Mesodermal cell (in vitro differentiated cells): Measurements from ENCODE around the gene KLHL24.
"Not testable (repeated sequence)": the region's sequence is repeated elsewhere in the genome, so short reads cannot be mapped to it uniquely, and the experiment has no call there.

Source experiments
- H3K27ac ChIP-seq: 2 replicates; pipeline ENCODE4 v1.7.0; 2013; ENCODE audit warnings: mild to moderate bottlenecking, low read depth, low read length, moderate library complexity; ENCODE audit not compliant: severe bottlenecking
- H3K36me3 ChIP-seq: 2 replicates; pipeline ENCODE4 v1.7.1; 2013; ENCODE audit warnings: mild to moderate bottlenecking, low read length, moderate library complexity; ENCODE audit not compliant: control insufficient read depth, insufficient read depth
- H3K4me1 ChIP-seq: one replicate; pipeline ENCODE4 v1.7.1; 2013; ENCODE audit warnings: mild to moderate bottlenecking, low read length; ENCODE audit not compliant: insufficient read depth, control insufficient read depth, poor library complexity, severe bottlenecking
- H3K4me3 ChIP-seq: 2 replicates; pipeline ENCODE4 v1.7.0; 2013; ENCODE audit warnings: low read length, control low read depth, mild to moderate bottlenecking; ENCODE audit not compliant: insufficient read depth, poor library complexity, severe bottlenecking; ENCODE audit errors: extremely low read depth
- H3K9me3 ChIP-seq: 2 replicates; pipeline ENCODE4 v1.7.1; 2013; ENCODE audit warnings: mild to moderate bottlenecking, low read length, moderate library complexity; ENCODE audit not compliant: control insufficient read depth
- WGBS, 2 experiments: methylation state at CpG; one replicate each; pipeline ENCODE4 v1.1.5; 2013; ENCODE audit warnings: missing lambda C conversion rate in 2 of 2; ENCODE audit not compliant: insufficient coverage in 2 of 2; 5-methylcytosine and 5-hydroxymethylcytosine counted together

The KLHL24 gene

DNA sequence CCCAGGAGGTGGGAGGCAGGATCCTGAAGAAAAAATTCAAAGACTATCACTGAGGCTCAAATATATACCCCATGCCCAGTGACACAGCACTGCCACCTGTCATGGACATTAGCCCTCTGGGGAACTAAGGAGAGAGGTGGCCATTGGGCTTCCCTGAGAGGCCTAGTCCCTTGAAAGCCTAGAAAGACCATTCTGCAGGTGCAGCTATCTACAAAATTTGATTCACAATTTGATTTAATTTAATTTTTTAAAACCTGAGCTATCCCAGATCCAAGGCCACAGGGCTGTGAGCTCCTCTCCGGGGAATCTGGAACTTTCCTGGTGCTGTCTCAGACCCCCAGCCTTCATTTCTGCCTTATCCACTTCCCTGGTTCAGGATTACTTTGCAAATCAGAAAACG lies 16.9 kb upstream of the KLHL24 start:
- H3K4me1 ChIP-seq: no peaks in the 10 kb centered on the region
- WGBS, 2 experiments: 73 to 85% methylated on average over 2 of the region's 2 CpGs

DNA sequence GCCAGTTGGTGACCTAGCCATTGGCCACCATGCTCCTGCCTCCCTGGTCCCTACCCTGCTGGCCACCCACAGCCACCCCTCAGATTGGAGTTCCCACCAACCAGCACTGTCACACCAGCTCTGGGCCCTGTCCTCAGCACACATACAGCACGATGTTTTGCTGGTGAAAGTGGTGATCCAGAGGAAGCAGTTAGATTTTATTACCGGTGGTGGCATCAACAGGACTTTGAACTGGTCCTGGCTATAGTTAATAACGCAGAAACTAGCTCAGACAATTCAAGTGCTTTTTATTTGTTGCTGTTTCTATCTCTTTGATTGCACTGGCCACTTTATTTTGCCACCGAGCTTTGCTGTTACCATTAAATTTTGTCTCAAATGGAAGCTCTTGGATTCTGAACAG lies 16.4 kb upstream of the KLHL24 start:
- no peak overlapping the region for H3K4me3 ChIP-seq
- H3K27ac ChIP-seq: no peak overlapping the region
- no peaks in the 10 kb centered on the region for H3K36me3 ChIP-seq
- no peaks in the 10 kb centered on the region for H3K9me3 ChIP-seq
- 94% methylated on average over 4 of the region's 4 CpGs for WGBS, 2 experiments
- H3K4me1 ChIP-seq: no peaks in the 10 kb centered on the region

More for the DNA sequence above, 16.9 kb upstream of the KLHL24 start:
- no peak overlapping the region for H3K4me3 ChIP-seq
- H3K9me3 ChIP-seq: no peaks in the 10 kb centered on the region
- no peaks in the 10 kb centered on the region for H3K36me3 ChIP-seq
- no peak overlapping the region for H3K27ac ChIP-seq

DNA sequence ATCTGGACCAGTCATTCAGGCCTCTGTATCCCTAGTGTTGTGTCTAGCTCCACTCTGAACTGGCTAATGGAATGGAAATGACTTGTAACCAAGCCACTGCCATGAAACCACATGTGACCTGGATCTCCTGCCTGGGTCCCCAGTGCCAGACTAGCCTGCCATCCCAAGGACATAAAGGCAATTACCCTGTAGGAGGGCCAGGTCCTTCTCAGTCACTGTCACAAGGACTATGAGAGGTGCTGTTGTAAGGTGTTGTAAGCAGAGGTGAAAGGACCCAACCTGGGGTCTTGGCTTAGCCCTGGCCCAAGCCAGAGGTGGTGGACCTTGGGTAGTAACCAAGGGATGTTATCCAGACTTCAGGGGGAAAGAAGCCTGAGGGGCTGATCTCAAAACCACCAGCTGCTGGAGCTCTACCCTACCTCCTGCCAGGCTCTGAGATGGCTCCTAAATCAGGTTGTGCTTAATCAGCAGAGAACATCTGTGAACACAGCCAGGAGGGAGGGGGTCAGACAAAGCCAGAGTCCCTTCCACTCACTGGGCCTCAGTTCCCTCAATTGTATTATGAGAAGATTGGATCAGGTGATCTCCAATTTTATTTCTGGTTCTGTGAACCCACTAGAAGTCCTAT lies 15.7 kb upstream of the KLHL24 start:
- Histone ChIP-seq H3K36me3 (no peaks in the 10 kb centered on the region), H3K4me1 (no peaks in the 10 kb centered on the region), H3K27ac (no peak overlapping the region), H3K9me3 (no peaks in the 10 kb centered on the region), H3K4me3 (no peak overlapping the region)

DNA sequence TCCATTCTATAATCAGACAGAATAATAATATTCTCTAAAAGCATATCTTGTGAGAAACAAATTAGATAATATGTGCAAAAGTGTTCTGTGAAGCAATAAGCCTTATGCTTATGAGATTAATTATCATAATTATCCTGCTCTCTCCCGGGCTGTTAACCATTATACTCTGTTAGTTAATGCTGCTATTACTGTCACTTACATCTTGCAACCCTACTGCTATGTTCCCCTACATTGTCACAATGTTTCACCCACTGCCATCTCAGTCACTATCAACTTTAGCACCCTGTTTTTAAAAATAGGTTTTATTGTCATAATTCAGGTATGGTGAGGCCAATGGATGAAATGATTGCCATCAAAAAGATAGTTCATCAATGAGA lies 15.2 kb upstream of the KLHL24 start:
- no peaks in the 10 kb centered on the region for H3K36me3 ChIP-seq
- H3K4me1 ChIP-seq: no peaks in the 10 kb centered on the region
- H3K9me3 ChIP-seq: no peaks in the 10 kb centered on the region
- H3K27ac ChIP-seq: no peak overlapping the region
- H3K4me3 ChIP-seq: no peak overlapping the region
- WGBS, 2 experiments: no CpG with 5 or more reads among the region's 1 CpG

DNA sequence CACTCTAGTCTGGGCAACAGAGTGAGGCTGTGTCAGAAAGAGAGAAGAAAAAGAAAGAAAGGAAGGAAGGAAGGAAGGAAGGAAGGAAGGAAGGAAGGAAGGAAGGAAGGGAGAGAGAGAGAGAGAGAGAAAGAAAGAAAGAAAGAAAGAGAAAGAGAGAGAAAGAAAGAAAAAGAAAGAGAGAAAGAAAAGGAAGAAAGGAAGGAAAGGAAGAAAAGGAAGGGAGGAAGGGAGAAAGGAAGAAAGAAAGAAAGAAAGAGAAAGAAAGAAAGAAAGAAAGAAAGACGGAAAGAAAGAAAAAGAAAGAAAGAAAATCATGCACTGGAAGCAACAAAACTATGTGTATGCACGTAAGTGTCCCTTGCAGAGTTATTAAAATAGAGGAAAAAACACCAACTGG lies 12.9 kb upstream of the KLHL24 start:
- not testable (repeated sequence) for H3K27ac ChIP-seq, H3K9me3 ChIP-seq, H3K4me3 ChIP-seq, H3K4me1 ChIP-seq, H3K36me3 ChIP-seq
- WGBS, 2 experiments: 96% methylated on average over 2 of the region's 2 CpGs; no CpG with 5 or more reads in 1 of the 2 experiments

DNA sequence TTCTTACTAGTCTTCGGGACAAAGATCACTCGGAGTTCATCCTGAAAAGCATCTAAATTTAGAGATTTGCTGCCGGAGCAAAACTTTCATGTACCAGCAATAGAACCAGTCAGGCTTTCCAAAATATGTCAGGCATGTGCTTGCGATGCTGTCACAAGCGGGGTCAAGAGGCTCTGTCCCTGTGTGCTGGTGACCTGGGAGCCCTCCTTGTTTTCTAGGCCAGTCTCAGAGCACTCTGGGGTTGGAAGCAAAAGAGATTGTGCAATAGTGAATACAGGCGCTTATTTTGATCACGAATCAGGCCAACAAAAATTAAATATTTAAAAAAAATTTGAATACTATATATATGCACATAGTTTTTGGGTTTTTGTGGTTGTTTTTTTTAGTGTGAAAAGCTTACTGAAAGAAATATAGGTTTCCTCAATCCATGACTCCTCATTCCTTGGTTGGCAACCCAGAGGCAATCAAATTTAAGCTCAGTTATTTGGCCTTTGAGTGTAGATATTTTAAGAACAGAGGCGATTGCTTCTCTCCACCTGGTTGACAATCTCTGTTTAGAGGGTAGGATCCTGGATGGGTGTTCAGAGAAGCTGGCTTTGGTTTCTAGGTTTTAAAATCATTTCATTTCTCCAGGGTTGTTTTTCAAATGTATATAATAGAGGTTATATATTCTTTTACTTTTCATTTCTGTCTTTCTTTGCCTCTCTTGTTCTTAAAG lies 8.4 kb upstream of the KLHL24 start:
- no peaks in the 10 kb centered on the region for H3K36me3 ChIP-seq
- H3K9me3 ChIP-seq: no peaks in the 10 kb centered on the region
- no peak overlapping the region for H3K27ac ChIP-seq
- no peak overlapping the region for H3K4me3 ChIP-seq
- WGBS, 2 experiments: 83 to 85% methylated on average over 5 to 6 of the region's 8 CpGs
- H3K4me1 ChIP-seq: no peaks in the 10 kb centered on the region

DNA sequence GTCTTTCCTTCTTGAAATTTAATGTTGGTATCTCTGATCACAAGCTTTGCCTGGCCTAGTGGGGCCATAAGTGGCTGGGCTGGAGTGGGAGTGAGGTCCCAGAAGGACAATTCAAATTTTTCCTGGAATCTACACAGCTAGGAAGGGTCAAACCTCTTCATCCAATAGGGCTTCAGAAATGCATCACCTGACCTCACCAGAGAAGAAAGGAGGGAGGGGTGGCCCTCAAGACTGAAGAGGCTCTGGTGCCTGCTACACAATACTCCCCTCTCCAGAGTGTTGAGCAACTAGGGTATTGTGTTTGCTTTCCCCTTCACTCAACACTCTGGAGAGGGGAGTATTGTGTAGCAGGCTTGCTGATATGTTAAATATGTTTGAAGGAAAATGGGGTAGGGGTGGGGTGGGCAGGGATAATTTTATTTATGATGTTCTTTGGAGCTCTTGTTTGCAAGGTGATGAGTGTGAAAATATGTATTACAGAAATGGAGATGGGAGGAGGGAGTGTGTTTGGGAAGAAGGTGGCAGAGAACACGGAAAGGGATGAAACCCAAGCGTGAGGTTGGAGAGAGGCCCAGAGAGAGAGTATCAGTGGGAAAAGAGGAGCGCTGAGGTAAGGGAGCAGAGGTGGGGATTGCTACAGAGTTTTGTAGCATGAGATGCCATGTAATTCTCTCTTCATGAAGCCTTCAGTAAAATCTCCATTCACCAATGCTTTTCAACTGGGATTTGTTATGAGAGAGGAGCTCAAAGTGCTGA lies 5.7 kb upstream of the KLHL24 start:
- no peaks in the 10 kb centered on the region for H3K9me3 ChIP-seq
- no peaks in the 10 kb centered on the region for H3K36me3 ChIP-seq
- no peaks in the 10 kb centered on the region for H3K4me1 ChIP-seq
- WGBS, 2 experiments: 93 to 98% methylated on average over 3 of the region's 3 CpGs
- H3K27ac ChIP-seq: no peak overlapping the region
- no peak overlapping the region for H3K4me3 ChIP-seq

DNA sequence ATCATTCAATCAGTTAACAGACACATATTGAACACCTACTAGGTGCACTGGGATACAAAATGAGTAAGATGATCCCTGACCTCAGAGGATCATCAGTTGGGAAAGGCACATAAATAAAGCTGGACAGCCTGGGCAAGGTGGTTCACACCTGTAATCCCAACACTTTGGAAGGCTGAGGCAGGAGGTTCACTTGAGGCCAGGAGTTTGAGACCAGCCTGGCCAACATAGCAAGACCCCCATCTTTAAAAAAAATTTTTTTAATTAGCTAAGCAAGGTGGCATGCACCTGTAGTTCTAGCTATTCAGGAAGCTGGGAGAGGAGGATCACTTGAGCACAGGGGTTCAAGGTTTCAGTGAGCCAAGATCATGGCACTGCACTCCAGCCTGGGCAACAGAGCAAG lies 3.7 kb upstream of the KLHL24 start:
- Histone ChIP-seq H3K36me3 (no peaks in the 10 kb centered on the region), H3K4me3 (no peak overlapping the region), H3K4me1 (no peaks in the 10 kb centered on the region), H3K27ac (no peak overlapping the region), H3K9me3 (no peaks in the 10 kb centered on the region)

DNA sequence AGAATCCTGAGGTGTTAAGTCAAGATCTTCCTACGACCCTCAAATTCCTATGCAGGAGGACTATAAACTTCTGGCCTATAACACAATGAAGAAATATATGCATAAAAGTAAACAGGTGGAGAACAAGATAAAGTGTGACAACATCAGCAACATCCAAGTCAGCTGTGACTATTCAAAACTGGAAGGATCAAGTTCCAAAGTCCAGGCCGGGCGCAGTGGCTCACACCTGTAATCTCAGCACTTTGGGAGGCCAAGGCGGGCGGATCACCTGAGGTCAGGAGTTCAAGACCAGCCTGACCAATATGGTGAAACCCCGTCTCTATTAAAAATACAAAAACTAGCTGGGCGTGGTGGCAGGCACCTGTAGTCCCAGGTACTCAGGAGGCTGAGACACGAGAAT lies 2.7 kb upstream of the KLHL24 start:
- H3K4me1 ChIP-seq, H3K27ac ChIP-seq, H3K36me3 ChIP-seq, H3K9me3 ChIP-seq, H3K4me3 ChIP-seq: not testable (repeated sequence)
- WGBS, 2 experiments: 93 to 100% methylated on average over 2 to 5 of the region's 8 CpGs

DNA sequence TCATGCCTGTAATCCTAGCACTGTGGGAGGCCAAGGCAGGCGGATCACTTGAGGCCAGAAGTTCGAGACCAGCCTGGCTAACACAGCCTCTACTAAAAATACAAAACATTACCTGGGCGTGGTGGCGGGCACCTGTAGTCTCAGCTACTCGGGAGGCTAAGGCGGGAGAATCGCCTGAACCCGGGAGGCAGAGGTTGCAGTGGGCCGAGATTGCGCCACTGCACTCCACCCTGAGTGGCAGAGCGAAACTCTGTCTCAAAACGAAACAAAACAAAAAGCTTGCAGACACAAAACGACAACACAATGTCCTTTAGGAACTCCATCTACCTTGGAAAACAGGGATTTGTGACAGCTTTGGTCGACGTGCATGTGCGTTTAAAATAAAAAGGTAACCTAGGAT lies 716 bp upstream of the KLHL24 start:
- Histone ChIP-seq H3K27ac (peak overlapping the region; percentile 99), H3K4me3 (no peak overlapping the region), H3K9me3 (no peaks in the 10 kb centered on the region), H3K4me1 (no peaks in the 10 kb centered on the region), H3K36me3 (peaks cover 15% of the 10 kb centered on the region)
- 84 to 85% methylated on average over 11 to 16 of the region's 16 CpGs for WGBS, 2 experiments

DNA sequence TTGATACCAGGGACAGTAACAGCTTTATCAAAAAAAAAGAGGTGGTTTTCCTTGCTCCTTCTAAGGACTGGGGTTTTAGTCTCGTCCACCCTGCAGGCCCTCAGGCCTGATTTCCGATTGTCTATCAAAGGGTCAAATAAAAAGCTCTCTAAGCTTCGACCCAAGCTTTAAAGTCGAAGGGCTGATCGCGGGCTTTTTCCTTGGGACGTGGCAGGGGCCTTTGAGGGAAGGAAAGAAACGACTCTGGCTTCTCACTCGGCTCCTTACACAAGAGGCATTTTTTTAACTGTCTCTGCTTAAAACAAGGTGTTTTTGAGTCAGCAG lies 354 bp upstream of the KLHL24 start:
- no peaks in the 10 kb centered on the region for H3K4me1 ChIP-seq
- peak overlapping the region; percentile 99 for H3K27ac ChIP-seq
- H3K36me3 ChIP-seq: peaks cover 15% of the 10 kb centered on the region
- 16 to 18% methylated on average over 7 to 8 of the region's 9 CpGs for WGBS, 2 experiments
- peak overlapping the region; percentile 93 for H3K4me3 ChIP-seq
- H3K9me3 ChIP-seq: no peaks in the 10 kb centered on the region
